GM10248 (cell line): ENCODE data around the gene PPP1R12A.

Source experiments
- CTCF ChIA-PET: fragments of 300-600 bp; sonication (Branson Sonifier 250); formaldehyde crosslinking; extraction: SDS; loops from one replicate; lab custom pipeline; 2021; ENCODE audit warnings: antibody characterized with exemption; lab: Yijun Ruan, JAX
- POLR2A ChIA-PET: fragments of 350-650 bp; sonication (Branson Sonifier 250); formaldehyde crosslinking; extraction: SDS; loops from one replicate; lab custom pipeline; 2020; ENCODE audit warnings: antibody characterized with exemption; lab: Yijun Ruan, JAX
- DNase-seq: peaks from one replicate; pipeline ENCODE4 v3.0.0; 2012; ENCODE audit errors: extremely low spot score
- CTCF ChIP-seq: IDR thresholded peaks from 2 replicates; pipeline ENCODE4 v1.5.1; 2012; ENCODE audit warnings: mild to moderate bottlenecking, low read depth; ENCODE audit errors: extremely low read depth, missing control alignments, control extremely low read depth

PPP1R12A gene

GRCh38 chr12:79920421-79921238 lies 14.3 kb downstream of the PPP1R12A start:
- POLR2A ChIA-PET = no interaction called here
- CTCF ChIA-PET = interaction anchor here (1.0 to 1.3 kb wide), 2 partner anchors 10 to 20 kb away, joined by 3 to 5 read pairs; no protein-coding TSS in a partner anchor
- DNase-seq = no peak
- TF ChIP-seq CTCF = no peak

- no peak for DNase-seq
- no peak for TF ChIP-seq CTCF
- ChIA-PET POLR2A (no interaction called here), CTCF (interaction anchor here (1.2 kb wide), 1 partner anchor 10 kb away, joined by 3 read pairs; no protein-coding TSS in a partner anchor)
Observed at GRCh38 chr12:79919762-79920161, 15.1 kb downstream of the PPP1R12A start.

GRCh38 chr12:79916826-79917225 lies 18.1 kb downstream of the PPP1R12A start:
- no peak for DNase-seq
- CTCF ChIA-PET = no interaction called here
- POLR2A ChIA-PET = no interaction called here
- no peak for TF ChIP-seq CTCF

GRCh38 chr12:79911889-79912656 lies 22.8 kb downstream of the PPP1R12A start:
- ChIA-PET CTCF (interaction anchor here (1.3 to 1.6 kb wide), 3 partner anchors 26 to 83 kb away, joined by 3 read pairs; no protein-coding TSS in a partner anchor), POLR2A (no interaction called here)
- no peak for TF ChIP-seq CTCF
- DNase-seq = no peak

- CTCF ChIA-PET = interaction anchor here (1.3 kb wide), 1 partner anchor 361 kb away, joined by 3 read pairs; no protein-coding TSS in a partner anchor
- POLR2A ChIA-PET = no interaction called here
- no peak for TF ChIP-seq CTCF
- DNase-seq = no peak
Observed at GRCh38 chr12:79908366-79908765, 26.5 kb downstream of the PPP1R12A start.

- ChIA-PET POLR2A (no interaction called here), CTCF (interaction anchor here (1.5 to 2.2 kb wide), 3 partner anchors 8 to 20 kb away, joined by 4 to 5 read pairs (median 5); no protein-coding TSS in a partner anchor)
- TF ChIP-seq CTCF = no peak
- no peak for DNase-seq
Observed at GRCh38 chr12:79901506-79901905, 33.4 kb downstream of the PPP1R12A start.
